Tongue (tissue), 2 donors: Measurements from ENCODE around the gene CYB561D1. TPM values are rescaled to one million over a fixed set of nuclear protein-coding genes. Genes with fewer than 3 reads are reported as not detected.

Source experiments
- DNase-seq: peaks from one replicate; pipeline ENCODE4 v3.0.0-alpha.2; 2015
- total RNA-seq: library from RNA; depleted of rRNA; stranded (reverse); fragments of >200 nt; gene quantifications from one replicate; pipeline ENCODE4 v1.2.3, GENCODE V29; 2014

CYB561D1 gene
- total RNA-seq, 1 donor from 2014 or later: 6.3 TPM

- DNase-seq: no peak
Measured at GRCh38 chr1:109501644-109502363, 7.9 kb downstream of the CYB561D1 start.

- DNase-seq: no peak
Measured at GRCh38 chr1:109502364-109502851, 8.5 kb downstream of the CYB561D1 start.

GRCh38 chr1:109503935-109504334 lies 10.0 kb downstream of the CYB561D1 start:
- DNase-seq: no peak

DNA sequence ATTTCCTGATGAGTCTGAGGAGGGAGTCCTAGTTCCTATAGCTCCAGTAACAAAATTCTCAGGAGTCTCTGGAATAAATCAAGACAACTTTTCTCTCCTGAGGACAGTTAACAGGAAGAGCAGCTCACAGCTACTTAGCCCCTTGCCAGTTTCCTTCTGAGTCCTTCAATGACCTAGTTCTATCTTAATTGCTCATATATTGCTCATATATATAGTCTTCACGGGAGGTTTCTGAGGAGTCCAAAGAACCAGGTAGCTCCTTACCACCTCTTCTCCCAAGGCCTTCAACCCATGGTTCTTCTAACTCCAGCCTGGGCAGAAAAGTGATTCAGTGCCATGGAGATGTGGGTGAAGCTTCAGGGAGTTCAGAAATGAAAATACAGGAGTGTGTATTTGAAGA lies 11.1 kb downstream of the CYB561D1 start:
- no peak for DNase-seq

DNA sequence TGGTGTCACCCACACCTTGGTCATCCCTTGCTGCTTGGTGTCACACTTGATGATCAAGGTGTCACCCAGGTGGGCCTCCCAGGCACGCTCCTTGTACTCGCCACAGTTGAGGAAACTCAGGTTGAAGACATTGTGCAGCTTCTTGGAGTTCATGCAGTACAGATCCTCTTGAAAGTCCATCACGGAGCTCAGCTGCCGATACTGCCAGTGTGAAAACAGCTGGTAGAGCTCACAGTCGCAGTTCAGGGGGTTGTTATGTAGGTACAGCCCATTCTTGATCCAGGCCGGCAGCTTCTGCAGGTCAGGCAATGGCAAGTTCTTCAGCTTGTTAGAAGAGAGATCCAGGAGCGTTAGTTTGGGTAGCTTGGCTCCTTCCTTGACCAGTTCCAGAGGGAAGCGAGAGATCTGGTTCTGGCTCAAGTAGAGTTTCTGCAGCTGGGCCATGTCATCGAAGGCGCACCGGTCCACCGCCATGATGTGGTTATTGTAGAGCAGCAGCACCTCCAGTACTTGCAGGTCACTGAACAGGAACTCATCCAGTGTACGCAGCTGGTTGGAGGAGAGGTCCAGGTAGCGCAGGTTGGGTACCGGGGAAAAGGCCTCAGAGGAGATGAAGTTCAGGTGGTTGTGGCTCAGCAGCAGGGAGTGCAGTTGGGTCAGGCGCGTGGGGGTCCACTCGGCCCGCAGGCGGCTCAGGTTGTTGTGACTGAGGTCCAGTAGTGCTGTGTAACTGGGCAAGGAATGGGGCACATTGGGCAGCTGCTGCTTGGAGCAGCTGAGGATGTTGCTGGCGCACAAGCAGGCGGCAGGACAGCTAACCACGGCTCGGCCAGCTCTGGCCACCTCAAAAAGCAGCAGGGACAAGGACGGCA lies 14.3 kb downstream of the CYB561D1 start:
- no peak for DNase-seq

DNA sequence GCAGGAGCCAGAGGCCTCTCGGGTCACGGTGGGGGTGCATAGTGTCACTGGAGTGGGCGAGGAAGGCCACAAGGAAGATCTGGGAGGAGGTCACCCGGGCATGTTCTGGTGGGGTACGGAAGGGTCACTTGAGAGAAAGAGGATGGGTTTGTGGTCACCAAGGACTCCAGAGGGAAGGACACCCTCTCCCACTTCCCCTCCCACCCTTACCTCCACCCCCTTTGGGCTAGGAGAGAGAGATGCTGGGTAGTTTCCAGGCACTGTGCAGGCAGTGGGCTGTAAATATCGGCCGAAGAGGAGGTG lies 14.9 kb downstream of the CYB561D1 start:
- DNase-seq: no peak

DNA sequence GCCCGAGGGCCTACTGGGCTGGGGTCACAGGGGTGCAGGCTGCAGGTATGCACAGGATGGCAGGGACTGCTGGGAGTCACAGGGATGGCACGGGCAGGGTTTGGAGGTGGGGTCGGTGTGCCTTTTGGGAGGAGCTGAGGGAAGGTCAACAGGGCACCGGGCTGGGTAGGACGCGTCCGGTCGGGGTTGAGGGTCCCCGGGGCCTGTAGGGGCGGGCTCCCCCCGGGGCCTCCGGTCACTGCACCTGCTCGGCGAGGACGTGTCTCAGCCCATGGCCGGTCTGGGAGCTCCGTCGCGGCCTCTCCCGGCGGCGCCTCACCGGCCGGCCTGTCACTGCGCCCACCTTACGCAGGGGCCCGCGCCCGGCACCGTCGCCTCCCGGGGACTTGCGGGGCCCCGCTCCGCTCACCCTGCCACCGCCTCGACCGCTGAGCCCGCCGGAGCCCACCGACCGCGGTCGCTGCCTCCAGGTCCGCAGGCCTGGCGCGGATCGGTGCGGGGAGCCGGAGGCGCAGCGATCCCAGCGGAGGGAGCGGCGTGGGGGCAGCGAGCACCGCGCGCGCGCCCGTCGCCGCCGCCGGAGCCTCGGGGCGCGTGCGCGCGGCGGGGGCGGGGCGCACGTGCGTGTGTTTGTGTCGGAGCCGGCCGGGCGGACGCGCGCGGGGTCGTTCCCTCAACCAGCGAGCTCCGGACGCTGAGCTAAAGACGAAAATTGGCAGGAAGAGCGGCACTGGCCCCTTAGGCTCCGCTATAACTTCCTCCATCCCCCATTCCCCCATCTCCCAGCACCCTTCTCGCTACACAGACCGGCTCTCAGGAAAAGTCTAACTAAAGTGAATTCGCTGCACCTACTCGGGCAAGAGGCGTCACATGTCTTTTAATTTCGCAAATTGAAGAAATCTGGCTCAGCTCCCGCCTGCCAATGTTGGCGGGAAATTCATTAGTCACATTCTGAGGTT lies 15.6 kb downstream of the CYB561D1 start, which contains the start of gene AMIGO1:
Gene AMIGO1 (minus strand): TSS at position 552 of the 959 bp plus-strand sequence. CDS start 815 bp downstream, outside the sequence.
- DNase-seq: peak; percentile 82

DNA sequence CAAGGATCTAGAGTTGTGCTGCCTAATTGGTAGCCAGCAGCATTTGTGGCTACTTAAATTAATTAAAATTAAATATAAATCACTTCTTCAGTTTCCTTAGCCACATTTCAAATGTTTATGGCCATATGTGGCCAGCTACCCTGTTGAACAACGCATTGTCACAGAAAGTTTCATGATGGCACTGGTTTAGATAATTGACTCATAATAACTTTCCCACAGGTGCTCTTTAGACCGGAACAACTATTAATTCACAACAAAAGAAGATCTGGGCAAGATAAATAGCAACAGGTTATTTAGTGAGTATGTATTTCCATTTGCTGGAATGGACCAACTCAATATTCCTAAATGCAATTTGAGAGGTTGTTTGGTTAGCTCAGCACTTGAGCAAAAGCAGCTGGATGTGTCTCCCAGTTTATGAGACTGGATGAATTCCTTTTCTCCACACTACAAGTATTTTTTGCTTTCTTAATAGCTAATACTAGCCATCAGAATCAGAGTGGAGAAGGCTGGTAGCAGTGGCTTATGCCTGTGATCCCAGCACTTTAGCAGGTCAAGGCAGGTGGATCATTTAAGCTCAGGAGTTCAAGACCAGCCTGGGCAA lies 19.3 kb downstream of the CYB561D1 start:
- no peak for DNase-seq

GRCh38 chr1:109514846-109515245 lies 21.0 kb downstream of the CYB561D1 start:
- no peak for DNase-seq

DNA sequence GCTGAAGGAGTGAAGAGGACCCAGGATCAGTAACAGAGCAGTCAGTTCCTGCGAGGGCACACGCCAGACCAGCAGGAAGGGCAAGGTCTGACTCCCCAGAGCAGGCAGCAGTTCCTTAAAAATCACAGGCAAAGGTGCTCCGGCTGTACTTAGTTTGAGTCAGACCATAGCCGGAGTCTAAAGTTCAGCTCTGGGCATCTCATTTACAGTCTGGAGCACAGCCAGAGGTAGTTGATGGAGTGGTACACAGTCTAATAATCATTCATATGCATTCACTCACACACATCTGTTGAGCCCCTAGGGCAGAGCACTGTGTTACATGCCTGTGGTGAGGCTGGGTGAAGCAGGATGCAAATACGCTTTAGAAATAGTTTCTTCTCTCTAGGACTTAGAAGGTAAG lies 23.0 kb downstream of the CYB561D1 start:
- DNase-seq: no peak

DNA sequence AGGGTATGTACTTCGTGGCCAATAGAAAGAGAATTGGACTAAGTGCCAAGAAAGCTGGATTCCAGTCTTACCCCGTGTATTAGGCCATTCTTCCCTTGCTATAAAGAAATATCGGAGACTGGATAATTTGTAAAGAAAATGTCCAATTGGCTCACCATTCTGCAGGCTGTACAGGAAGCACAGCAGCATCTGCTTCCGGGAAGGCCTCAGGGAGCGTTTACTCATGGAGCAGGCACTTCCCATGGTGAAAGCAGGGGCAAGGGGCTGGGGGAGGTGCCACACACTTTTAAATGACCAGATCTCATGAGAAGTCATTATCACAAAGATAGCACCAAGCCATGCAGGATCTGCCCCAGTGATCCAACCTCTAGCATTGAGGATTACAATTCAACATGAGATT lies 23.4 kb downstream of the CYB561D1 start:
- DNase-seq: no peak

DNA sequence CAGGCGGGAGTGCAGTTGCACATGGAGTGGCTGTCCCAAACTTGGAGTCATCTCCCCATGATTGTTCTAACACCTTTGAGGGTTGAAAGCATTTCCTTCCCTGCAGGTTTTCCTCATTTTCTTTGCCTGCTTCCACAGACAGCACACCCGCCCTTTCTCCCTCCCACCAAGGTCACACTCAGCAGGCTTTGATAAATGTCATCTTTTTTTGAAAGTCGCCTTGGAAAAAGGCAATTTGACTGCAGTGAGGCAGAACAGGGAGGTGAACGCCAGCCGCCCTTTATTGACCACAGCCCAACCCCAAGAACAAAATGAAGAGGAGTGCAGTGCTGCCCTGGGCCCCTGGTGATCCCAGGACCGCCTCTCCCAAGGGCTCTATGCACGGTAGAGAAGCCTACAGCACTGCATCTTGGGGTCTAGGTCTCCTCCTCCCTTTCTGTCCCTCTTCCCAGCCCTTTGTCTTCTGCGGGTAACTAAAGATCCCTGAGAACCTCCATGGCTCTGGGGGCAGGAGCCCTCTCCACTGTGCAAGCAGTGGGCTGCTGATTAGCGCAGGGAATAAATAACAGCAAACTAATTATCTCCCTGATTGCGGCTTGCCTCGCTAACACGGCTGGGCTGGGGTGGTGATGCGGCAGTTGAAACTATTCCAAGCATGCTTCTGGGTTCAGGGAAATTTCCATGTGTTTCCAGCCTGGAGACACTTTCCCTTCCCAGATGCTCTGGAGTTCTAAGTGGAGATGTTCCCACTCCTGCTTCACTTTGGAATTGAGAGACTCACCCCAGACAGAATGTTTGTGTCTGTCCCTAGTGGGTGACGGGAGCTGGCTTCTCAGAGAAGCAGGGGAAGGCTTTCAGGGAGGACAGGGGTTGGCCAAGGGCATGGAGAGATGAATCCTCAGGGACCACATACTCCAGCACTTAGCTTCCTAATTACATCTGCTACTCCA lies 27.4 kb downstream of the CYB561D1 start:
- no peak for DNase-seq

DNA sequence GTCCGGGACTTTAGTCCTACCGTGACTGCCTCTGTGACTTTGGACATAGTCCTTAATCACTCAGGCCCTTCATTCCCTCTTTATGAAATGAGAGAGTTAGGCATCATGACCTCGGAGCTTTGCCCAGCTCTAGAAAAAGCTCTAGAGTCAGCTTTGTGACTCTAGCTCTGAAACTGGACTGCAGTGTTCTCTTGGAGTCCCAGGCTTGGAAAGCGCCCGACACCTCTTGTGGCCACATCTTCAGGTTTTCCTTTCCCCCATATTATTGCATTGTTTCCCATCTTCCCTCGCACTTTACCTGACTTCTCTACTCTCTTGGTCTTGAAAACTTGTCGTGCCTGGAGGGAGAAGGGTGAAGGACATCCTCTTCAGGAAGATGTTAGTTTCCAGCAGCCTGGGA lies 28.1 kb downstream of the CYB561D1 start:
- DNase-seq: no peak

GRCh38 chr1:109523706-109524105 lies 29.8 kb downstream of the CYB561D1 start:
- no peak for DNase-seq

- DNase-seq: no peak
Measured at GRCh38 chr1:109527098-109527811, 33.4 kb downstream of the CYB561D1 start.

DNA sequence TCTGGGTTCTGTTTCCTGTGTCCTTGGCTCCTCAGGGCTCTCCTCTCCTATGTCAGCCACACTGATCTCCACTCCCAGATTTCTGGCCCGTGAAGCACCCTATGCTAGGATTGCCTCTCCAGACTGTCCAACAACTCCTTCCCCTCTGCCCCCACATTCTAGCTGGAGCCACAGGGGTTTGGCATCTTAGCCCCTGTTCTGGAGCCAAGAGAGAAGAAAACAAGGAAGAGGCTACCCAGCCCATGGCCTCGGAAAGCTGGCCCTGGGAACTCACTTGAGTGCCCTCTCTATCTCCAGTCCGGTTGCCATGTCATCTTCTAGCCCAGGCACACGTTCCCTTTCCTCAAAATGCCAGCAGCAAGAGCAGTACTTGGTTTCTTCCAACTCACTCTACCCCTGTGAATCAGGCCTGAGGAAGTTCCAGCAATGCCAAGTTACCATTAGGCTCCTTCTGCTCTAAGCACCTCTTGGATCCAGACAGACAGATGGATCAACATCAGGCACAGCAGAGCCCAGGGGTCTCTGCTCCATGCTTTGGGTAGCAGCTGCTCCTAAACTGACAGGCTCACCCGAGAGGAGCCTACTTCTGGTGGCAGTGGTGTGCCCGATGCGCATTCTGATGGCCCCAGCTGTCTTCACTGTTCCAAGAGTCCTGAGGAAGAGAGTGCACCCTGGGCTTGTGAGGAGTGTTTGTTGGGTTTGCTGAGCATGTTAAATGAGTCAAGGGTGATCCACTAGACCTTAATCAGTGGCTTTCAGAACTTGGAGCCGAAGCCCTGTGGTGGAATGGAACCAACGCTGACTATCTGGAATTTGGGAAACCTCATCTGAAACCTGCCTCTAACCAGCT lies 34.2 kb downstream of the CYB561D1 start:
- DNase-seq: peak; percentile 58

DNA sequence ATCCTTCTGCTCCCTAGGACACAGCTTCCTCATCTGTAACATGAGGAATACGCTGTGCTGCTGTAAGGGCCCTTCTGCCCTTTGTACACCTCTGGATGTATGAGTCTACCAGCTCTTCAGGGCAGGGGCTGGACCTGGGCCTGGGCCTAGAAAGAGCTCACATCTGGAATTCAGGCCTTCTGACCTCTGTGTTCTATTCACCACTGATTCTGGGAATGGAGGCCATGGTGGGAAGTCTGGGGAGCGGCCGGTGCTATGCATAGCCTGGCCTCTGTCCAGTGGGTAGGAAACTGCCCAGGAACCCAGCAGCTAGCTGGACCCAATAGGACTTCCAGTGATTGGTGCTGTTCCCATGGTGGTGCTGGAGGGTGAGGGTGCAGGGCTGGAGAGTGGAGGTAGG lies 34.8 kb downstream of the CYB561D1 start:
- DNase-seq: no peak

DNA sequence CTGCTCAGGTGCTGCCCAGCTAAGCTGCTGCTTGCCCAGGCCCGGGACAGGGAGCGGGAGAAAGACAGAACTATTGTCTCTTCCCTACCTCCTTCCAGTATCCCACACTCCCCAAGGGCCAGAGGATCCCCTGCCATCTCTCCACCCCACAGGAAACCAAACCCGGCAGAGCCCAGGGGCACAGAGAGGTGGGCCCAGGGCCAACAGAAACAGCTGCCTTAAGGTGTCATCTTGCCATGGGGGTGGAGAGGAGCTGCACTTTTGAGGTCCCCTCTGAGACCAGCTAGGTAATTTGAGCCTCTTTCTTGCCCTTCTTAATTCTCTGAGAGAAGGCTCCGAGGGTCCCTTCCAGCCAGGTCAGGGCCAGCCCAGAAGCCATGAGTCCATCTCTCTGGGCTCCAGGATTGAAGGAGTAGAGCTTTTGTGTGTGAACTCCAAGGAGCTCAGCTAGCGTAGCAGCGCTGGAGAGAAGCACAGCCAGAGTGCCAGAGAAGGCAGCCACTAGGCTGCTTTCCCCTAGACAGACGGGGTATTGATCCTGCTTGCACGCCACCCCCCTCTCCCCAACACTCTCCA lies 36.1 kb downstream of the CYB561D1 start:
- DNase-seq: peak; percentile 91
